Left lung (tissue), 10 donors: ENCODE measurements around the gene PPARA. TPM values are rescaled to one million over a fixed set of nuclear protein-coding genes. Genes with fewer than 3 reads are reported as not detected.

Experiments used
- ATAC-seq: fragments of 200-7000 bp; cut with Tn5 transposase; one replicate; pipeline ENCODE4 v1.9.1; 2020; ENCODE audit warnings: moderate library complexity
- DNase-seq, 4 donors: peaks; one replicate each; pipeline ENCODE4 v3.0.0-alpha.2; 2013 to 2020
- H3K27ac ChIP-seq, 2 donors: fragments of 200-600 bp; sonication (generic) in 1 of 2; one replicate each; pipeline versions ENCODE4 v1.5.0 to v1.8.0; 2020 to 2021
- H3K27me3 ChIP-seq, 2 donors: fragments of 200-600 bp; sonication (generic) in 1 of 2; one replicate each; pipeline versions ENCODE4 v1.5.0 to v1.8.0; 2020 to 2021
- H3K36me3 ChIP-seq, 2 donors: fragments of 200-600 bp; sonication (generic) in 1 of 2; one replicate each; pipeline versions ENCODE4 v1.5.0 to v1.8.0; 2020 to 2021
- H3K4me1 ChIP-seq, 2 donors: fragments of 200-600 bp; one replicate each; pipeline ENCODE4 v1.8.0; 2021
- H3K4me3 ChIP-seq, 2 donors: fragments of 200-600 bp; sonication (generic) in 1 of 2; one replicate each; pipeline versions ENCODE4 v1.5.0 to v1.8.0; 2020 to 2021; ENCODE audit warnings: mild to moderate bottlenecking in 1 of 2
- H3K9me3 ChIP-seq, 2 donors: fragments of 200-600 bp; sonication (generic) in 1 of 2; one replicate each; pipeline versions ENCODE4 v1.5.0 to v1.8.0; 2020 to 2021
- intact Hi-C, 2 donors: fragments of 100-400 bp; cut with DNase I; formaldehyde crosslinking; loops; one replicate each; pipeline versions ENCODE4 v1.11.2 to v1.14.2; 2022
- polyA plus RNA-seq, 6 donors: library from polyadenylated mRNA; unstranded; fragments of 120-200 nt; gene quantifications; one replicate each; pipeline ENCODE4 v1.2.1, GENCODE V29; 2013; ENCODE audit not compliant: insufficient read length in 6 of 6
- total RNA-seq, 2 donors: library from RNA; stranded (reverse); fragmentation: NEBNext Ultra II Directional; extraction: Animal tissue kit (Norgen Biotek cat#: 25700); gene quantifications; one replicate each; pipeline ENCODE4 v1.2.1, GENCODE V29; 2021
- TF ChIP-seq, protein P1 (sequence below), 2 donors: fragments of 200-600 bp; sonication (generic) in 1 of 2; IDR thresholded peaks; one replicate each; pipeline versions ENCODE4 v1.5.0 to v1.8.0; 2021; ENCODE audit warnings: antibody characterized with exemption in 2 of 2
- donor health status: DM: no; HTN: yes; CAD: no.
- donor health status: DM: no; HTN: no; CAD: no.

PPARA gene
- total and polyA plus RNA-seq, 8 donors = 13.8 to 22.3 (median 15.8) TPM

DNA sequence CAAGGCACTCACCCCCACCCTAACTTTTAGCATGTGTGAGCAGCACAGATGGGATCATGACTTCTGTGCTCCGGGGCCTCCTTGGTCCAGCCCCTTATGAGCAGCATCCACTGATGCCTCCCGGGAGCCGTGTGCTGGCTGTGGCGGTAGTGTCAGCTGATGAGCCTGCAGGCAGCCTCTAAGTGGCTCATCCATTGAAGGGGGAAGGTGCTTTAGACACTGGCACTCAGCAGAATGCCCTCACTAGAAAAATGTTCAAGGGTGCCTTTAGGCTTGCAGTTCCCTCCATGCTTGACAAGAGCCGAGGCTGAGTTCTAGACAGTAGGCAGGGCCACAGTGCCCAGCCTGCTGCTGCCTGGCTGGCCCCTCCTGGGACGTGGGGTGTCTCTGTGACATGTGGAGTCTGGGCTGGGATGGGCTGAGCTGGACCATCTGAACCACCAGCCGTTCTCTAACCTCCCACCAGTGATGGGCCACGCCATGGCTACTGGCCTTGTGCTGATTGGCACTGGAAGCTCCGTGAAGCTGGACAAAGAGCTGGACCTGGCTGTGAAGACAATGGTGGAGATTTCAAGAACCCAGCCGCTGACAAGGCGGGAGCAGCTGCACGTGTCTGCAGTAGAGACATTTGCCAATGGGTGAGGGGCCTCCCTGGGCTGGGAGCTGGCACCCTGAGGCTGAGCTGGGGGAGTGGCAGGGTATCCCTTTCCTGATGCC lies 123.3 kb downstream of the PPARA start:
- H3K4me3 ChIP-seq = no peak overlapping the region
- H3K9me3 ChIP-seq = no peaks in the 10 kb centered on the region
- intact Hi-C loops = no loop called here
- ATAC-seq (no peak), DNase-seq (peak in 1 of 4 donors; percentile 33)
- H3K27ac ChIP-seq = no peak overlapping the region
- no peaks in the 10 kb centered on the region for H3K27me3 ChIP-seq
- H3K4me1 ChIP-seq = peaks cover 11 to 19% of the 10 kb centered on the region in 2 donors
- TF ChIP-seq, protein P1, sequence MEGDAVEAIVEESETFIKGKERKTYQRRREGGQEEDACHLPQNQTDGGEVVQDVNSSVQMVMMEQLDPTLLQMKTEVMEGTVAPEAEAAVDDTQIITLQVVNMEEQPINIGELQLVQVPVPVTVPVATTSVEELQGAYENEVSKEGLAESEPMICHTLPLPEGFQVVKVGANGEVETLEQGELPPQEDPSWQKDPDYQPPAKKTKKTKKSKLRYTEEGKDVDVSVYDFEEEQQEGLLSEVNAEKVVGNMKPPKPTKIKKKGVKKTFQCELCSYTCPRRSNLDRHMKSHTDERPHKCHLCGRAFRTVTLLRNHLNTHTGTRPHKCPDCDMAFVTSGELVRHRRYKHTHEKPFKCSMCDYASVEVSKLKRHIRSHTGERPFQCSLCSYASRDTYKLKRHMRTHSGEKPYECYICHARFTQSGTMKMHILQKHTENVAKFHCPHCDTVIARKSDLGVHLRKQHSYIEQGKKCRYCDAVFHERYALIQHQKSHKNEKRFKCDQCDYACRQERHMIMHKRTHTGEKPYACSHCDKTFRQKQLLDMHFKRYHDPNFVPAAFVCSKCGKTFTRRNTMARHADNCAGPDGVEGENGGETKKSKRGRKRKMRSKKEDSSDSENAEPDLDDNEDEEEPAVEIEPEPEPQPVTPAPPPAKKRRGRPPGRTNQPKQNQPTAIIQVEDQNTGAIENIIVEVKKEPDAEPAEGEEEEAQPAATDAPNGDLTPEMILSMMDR (IDR thresholded peaks at IDR 0.05) = no peak
- H3K36me3 ChIP-seq = peaks cover 0 to 71% of the 10 kb centered on the region in 2 donors

DNA sequence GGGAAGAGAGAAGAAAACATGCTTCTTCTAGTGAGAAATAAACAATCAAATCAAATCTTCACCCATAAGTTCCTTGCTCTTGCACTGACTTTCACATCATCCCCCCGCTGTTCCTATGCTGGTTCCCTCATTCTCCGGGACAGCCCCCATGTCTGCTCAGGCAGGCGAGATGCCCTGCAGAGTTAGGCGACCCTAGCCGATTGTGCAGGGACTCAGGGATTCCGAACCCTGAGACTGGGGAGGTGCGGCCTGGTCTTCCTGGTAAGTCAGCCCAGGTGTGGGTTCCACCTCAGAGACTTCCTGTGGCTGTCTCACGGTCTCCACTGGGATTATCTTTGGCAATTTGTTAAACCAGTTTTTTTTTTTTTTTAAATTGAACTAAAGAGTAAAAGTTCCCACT lies 124.1 kb downstream of the PPARA start:
- no peak overlapping the region for H3K27ac ChIP-seq
- intact Hi-C loops = no loop called here
- TF ChIP-seq, protein P1 (IDR thresholded peaks at IDR 0.05) = no peak
- H3K4me3 ChIP-seq = no peak overlapping the region
- ATAC-seq (no peak), DNase-seq (no peak)
- H3K4me1 ChIP-seq = peaks cover 3 to 11% of the 10 kb centered on the region in 2 donors
- H3K36me3 ChIP-seq = peaks cover 0 to 78% of the 10 kb centered on the region in 2 donors
- no peaks in the 10 kb centered on the region for H3K9me3 ChIP-seq
- no peaks in the 10 kb centered on the region for H3K27me3 ChIP-seq

DNA sequence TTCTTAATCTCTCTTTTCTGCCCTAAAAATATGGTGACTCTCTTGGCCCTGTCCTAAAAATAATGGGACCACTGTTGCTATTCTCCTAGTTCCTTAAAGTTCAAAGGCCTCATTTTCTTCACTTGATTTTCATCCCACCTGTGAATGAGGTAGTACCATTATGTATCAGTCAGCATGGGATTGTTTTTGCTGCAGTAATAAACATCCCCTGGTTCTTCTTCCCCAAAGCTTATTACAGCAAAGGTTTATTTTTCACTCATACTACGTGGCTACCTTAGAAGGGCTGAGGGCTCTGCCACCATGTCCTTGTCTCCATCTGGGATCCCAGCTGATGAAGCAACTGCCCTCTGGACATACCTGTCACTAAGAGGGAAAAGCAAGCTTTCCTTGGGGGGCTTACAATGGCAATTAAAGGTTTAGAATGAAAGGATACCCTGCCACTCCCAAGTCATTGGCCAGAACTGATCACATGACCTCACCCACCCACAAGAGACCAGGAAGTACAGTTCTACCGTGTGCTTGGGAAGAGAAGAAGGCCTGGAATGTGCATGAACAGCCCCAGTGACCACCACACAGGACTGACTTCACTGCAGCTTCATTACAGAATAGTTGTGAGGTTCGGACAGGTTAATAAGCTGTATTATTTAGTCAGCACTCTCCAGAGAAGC lies 125.3 kb downstream of the PPARA start:
- peaks cover 0 to 91% of the 10 kb centered on the region in 2 donors for H3K36me3 ChIP-seq
- no peak for DNase-seq
- no peaks in the 10 kb centered on the region for H3K9me3 ChIP-seq
- TF ChIP-seq, protein P1 (IDR thresholded peaks at IDR 0.05) = no peak
- intact Hi-C loops = no loop called here
- no peak for ATAC-seq
- H3K27ac ChIP-seq = no peak overlapping the region
- H3K4me1 ChIP-seq = peaks cover 0 to 6% of the 10 kb centered on the region in 2 donors
- H3K4me3 ChIP-seq = no peak overlapping the region
- no peaks in the 10 kb centered on the region for H3K27me3 ChIP-seq

DNA sequence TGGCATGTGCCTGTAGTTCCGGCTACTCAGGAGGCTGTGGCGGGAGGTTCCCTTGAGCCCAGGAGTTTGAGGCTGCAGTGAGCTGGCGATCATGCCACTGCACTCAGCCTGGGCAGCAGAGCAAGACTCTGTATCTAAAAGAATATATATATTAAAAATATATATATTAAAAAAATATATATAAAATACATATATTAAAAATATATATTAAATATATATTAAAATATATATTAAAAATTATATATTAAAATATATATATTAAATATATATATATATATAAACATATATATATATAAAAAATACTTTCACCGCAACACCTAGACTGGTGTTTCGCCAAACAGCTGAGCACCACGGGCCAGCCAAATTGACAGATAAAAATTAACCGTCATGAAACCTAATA lies 126.2 kb downstream of the PPARA start:
- no peak for ATAC-seq
- TF ChIP-seq, protein P1 (IDR thresholded peaks at IDR 0.05) = no peak
- no peaks in the 10 kb centered on the region for H3K9me3 ChIP-seq
- H3K4me1 ChIP-seq = peaks cover 0 to 12% of the 10 kb centered on the region in 2 donors
- no peak overlapping the region for H3K4me3 ChIP-seq
- H3K36me3 ChIP-seq = peaks cover 0 to 96% of the 10 kb centered on the region in 2 donors
- H3K27me3 ChIP-seq = no peaks in the 10 kb centered on the region
- no peak for DNase-seq
- intact Hi-C loops = no loop called here
- H3K27ac ChIP-seq = no peak overlapping the region
